H9 (cell line): ENCODE data around the gene MED27. TPM values are rescaled to one million over a fixed set of nuclear protein-coding genes. Genes with fewer than 3 reads are reported as not detected.
A peak's percentile ranks its signal among the peaks of the same experiment; 100 is the strongest.

ENCODE experiments used
- DNase-seq: peaks from one replicate; pipeline ENCODE4 v3.0.0-alpha.2; 2017
- H2AFZ ChIP-seq: one replicate; pipeline ENCODE4 v1.6.1; 2013; ENCODE audit warnings: mild to moderate bottlenecking, low read length, control low read depth, moderate library complexity
- H2AK5ac ChIP-seq: 2 replicates; pipeline ENCODE4 v1.6.1; 2013; ENCODE audit warnings: low read length, control low read depth, mixed read lengths; ENCODE audit not compliant: insufficient read length
- H2BK120ac ChIP-seq: one replicate; pipeline ENCODE4 v1.6.1; 2013; ENCODE audit warnings: low read depth, mild to moderate bottlenecking, low read length, control low read depth, inconsistent platforms; ENCODE audit not compliant: poor library complexity, severe bottlenecking
- H2BK12ac ChIP-seq: 2 replicates; pipeline ENCODE4 v1.6.1; 2013; ENCODE audit warnings: low read length, control low read depth, mixed read lengths, low read depth; ENCODE audit not compliant: insufficient read length
- H2BK15ac ChIP-seq: 2 replicates; pipeline ENCODE4 v1.6.1; 2013; ENCODE audit warnings: low read depth, low read length, control low read depth
- H2BK20ac ChIP-seq: one replicate; pipeline ENCODE4 v1.6.1; 2013; ENCODE audit warnings: low read depth, mild to moderate bottlenecking, low read length, control low read depth, inconsistent platforms; ENCODE audit not compliant: poor library complexity, severe bottlenecking
- H2BK5ac ChIP-seq: 2 replicates; pipeline ENCODE4 v1.6.1; 2013; ENCODE audit warnings: low read length, control low read depth, mixed read lengths; ENCODE audit not compliant: insufficient read length
- H3K14ac ChIP-seq: 2 replicates; pipeline ENCODE4 v1.6.1; 2013; ENCODE audit warnings: low read length, control low read depth; ENCODE audit not compliant: insufficient read depth
- H3K18ac ChIP-seq: 2 replicates; pipeline ENCODE4 v1.6.1; 2013; ENCODE audit warnings: low read depth, mild to moderate bottlenecking, mixed read lengths, low read length, control low read depth; ENCODE audit not compliant: insufficient read length
- H3K23ac ChIP-seq: 2 replicates; pipeline ENCODE4 v1.6.1; 2013; ENCODE audit warnings: low read length, control low read depth, mixed read lengths, low read depth; ENCODE audit not compliant: insufficient read length
- H3K23me2 ChIP-seq: 2 replicates; pipeline ENCODE4 v1.6.1; 2013; ENCODE audit warnings: low read depth, mild to moderate bottlenecking, mixed read lengths, low read length, control low read depth; ENCODE audit not compliant: insufficient read length, poor library complexity, severe bottlenecking
- H3K27ac ChIP-seq: 2 replicates; pipeline ENCODE4 v1.5.1; 2013; ENCODE audit warnings: low read length, control low read depth, mixed read lengths, low read depth; ENCODE audit not compliant: insufficient read length
- H3K27me3 ChIP-seq: 2 replicates; pipeline ENCODE4 v1.6.1; 2013; ENCODE audit warnings: low read length, control low read depth, inconsistent platforms; ENCODE audit not compliant: insufficient read depth
- H3K4ac ChIP-seq: 2 replicates; pipeline ENCODE4 v1.6.1; 2013; ENCODE audit warnings: low read depth, mild to moderate bottlenecking, control low read depth, inconsistent platforms, low read length, moderate library complexity
- H3K4me1 ChIP-seq: 2 replicates; pipeline ENCODE4 v1.6.1; 2013; ENCODE audit warnings: low read length, control low read depth, inconsistent platforms; ENCODE audit not compliant: insufficient read depth
- H3K4me2 ChIP-seq: 2 replicates; pipeline ENCODE4 v1.6.1; 2013; ENCODE audit warnings: low read length, control low read depth, mixed read lengths; ENCODE audit not compliant: insufficient read length, insufficient read depth
- H3K56ac ChIP-seq: 2 replicates; pipeline ENCODE4 v1.6.1; 2013; ENCODE audit warnings: low read depth, mild to moderate bottlenecking, mixed read lengths, low read length, control low read depth; ENCODE audit not compliant: insufficient read length
- H3K79me1 ChIP-seq: 2 replicates; pipeline ENCODE4 v1.6.1; 2013; ENCODE audit warnings: low read depth, mild to moderate bottlenecking, moderate library complexity, low read length, control low read depth, inconsistent platforms; ENCODE audit not compliant: insufficient read depth, poor library complexity, severe bottlenecking
- H3K79me2 ChIP-seq: 2 replicates; pipeline ENCODE4 v1.6.1; 2013; ENCODE audit warnings: low read length, control low read depth, inconsistent platforms; ENCODE audit not compliant: insufficient read depth
- H3K9ac ChIP-seq: 2 replicates; pipeline ENCODE4 v1.6.1; 2013; ENCODE audit warnings: low read length, control low read depth, mixed read lengths; ENCODE audit not compliant: insufficient read length; ENCODE audit errors: extremely low read depth
- H3K9me3 ChIP-seq: one replicate; pipeline ENCODE4 v1.6.1; 2013; ENCODE audit warnings: low read depth, low read length, inconsistent platforms; ENCODE audit not compliant: control insufficient read depth
- H3T11ph ChIP-seq: one replicate; pipeline ENCODE4 v1.6.1; 2013; ENCODE audit warnings: mild to moderate bottlenecking, low read length, control low read depth, inconsistent platforms
- H4K20me1 ChIP-seq: one replicate; pipeline ENCODE4 v1.6.1; 2013; ENCODE audit not compliant: control insufficient read depth, insufficient read length, insufficient read depth
- H4K5ac ChIP-seq: 2 replicates; pipeline ENCODE4 v1.6.1; 2013; ENCODE audit warnings: low read depth, mild to moderate bottlenecking, mixed read lengths, low read length, control low read depth; ENCODE audit not compliant: insufficient read length
- H4K8ac ChIP-seq: replicated peaks from 2 replicates; pipeline ENCODE4 v1.6.1; 2013; ENCODE audit warnings: low read length, control low read depth, mixed read lengths, low read depth; ENCODE audit not compliant: insufficient read length
- H4K91ac ChIP-seq: 2 replicates; pipeline ENCODE4 v1.6.1; 2013; ENCODE audit warnings: low read depth, mild to moderate bottlenecking, moderate library complexity, mixed read lengths, low read length, control low read depth; ENCODE audit not compliant: insufficient read length
- H3K27ac Mint-ChIP-seq, 3 experiments: 2 replicates in 2 of 3; 3 replicates in 1 of 3; pipeline ENCODE4 v1.8.0; 2020 to 2021; ENCODE audit warnings: mixed read lengths in 3 of 3, mild to moderate bottlenecking in 1 of 3, moderate library complexity in 1 of 3
- H3K27me3 Mint-ChIP-seq: 2 replicates; pipeline ENCODE4 v1.8.0; 2021; ENCODE audit warnings: low read depth, mild to moderate bottlenecking, moderate library complexity, mixed read lengths
- H3K36me3 Mint-ChIP-seq, 3 experiments: 2 replicates in 2 of 3; 3 replicates in 1 of 3; pipeline ENCODE4 v1.8.0; 2020 to 2021; ENCODE audit warnings: low read depth in 3 of 3, mixed read lengths in 3 of 3; ENCODE audit not compliant: insufficient read depth in 1 of 3
- H3K4me1 Mint-ChIP-seq, 2 experiments: 2 replicates each; pipeline ENCODE4 v1.8.0; 2020; ENCODE audit warnings: mixed read lengths in 2 of 2
- H3K4me3 Mint-ChIP-seq, 2 experiments: 2 replicates in 1 of 2; 3 replicates in 1 of 2; pipeline ENCODE4 v1.8.0; 2020 to 2021; ENCODE audit warnings: mild to moderate bottlenecking in 2 of 2, mixed read lengths in 2 of 2, moderate library complexity in 1 of 2
- H3K9me3 Mint-ChIP-seq, 2 experiments: 2 replicates in 1 of 2; 3 replicates in 1 of 2; pipeline ENCODE4 v1.8.0; 2020; ENCODE audit warnings: mild to moderate bottlenecking in 2 of 2, mixed read lengths in 2 of 2, moderate library complexity in 1 of 2
- CTCF ChIP-seq: fragments of 200-600 bp; sonication (generic); conservative IDR thresholded peaks from 3 replicates; pipeline ENCODE4 v1.8.0; 2021; ENCODE audit warnings: antibody characterized with exemption, mild to moderate bottlenecking
- WGBS: extraction: QIAGEN DNeasy Blood & Tissue Kit; methylation state at CpG from one replicate; pipeline ENCODE4 v1.1.7; 2013; ENCODE audit warnings: missing lambda C conversion rate, low lambda C conversion rate, mixed read lengths; ENCODE audit not compliant: insufficient read length; ENCODE audit errors: extremely low coverage; 5-methylcytosine and 5-hydroxymethylcytosine counted together
- total RNA-seq: library from RNA; stranded (reverse); gene quantifications from 2 replicates; pipeline ENCODE4 v1.2.1, GENCODE V29; 2021

The MED27 gene
- total RNA-seq, 1 experiment from 2014 or later: 33.5 TPM

DNA sequence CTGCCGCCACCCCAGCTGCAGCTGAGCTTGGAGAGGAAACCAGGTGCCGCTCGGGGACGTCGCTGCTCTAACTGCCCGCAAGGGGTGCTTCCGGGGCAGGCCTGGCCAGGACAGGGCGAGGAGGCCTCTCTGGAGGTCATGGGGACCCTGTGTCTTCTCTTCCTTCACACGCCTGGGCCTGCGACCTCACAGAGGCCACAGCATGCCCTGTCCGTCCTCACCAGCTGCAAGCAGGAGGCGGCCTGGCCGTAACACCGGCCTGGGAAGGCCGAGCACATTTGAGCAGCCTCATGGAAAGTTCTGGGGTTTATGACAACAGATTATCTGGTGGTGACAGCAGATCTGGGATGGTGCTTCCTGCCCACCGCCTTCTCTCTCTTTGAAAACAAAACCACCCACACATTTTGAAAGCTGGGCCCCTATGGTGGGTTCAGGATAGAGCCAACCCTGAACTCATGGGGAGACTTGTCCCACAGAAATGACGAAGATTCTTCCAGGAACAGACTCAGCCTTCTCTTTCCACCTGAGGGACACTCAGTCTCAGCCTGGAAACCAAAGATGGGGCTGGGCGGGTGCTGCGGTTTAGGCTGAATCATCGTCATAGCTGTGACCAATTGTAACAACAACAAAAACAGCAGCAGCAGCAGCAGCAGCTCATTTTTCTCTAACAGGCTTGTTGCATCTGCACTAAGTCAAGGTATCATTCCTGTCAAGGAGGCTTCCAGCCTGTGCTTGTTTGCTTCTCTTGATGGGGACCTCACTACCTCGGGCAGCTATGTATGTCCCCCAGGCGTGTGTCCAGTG is 240.2 kb downstream of the MED27 start:
- Histone ChIP-seq H4K5ac (no peak overlapping the region), H3K27ac (no peak overlapping the region), H3K27me3 (no peaks in the 10 kb centered on the region), H4K91ac (no peak overlapping the region), H3K14ac (no peak overlapping the region; the same call in 1 of the 2 replicates), H3K56ac (no peak overlapping the region), H3K4ac (no peak overlapping the region), H2AFZ (no peak overlapping the region), H3K9me3 (no peaks in the 10 kb centered on the region), H3K4me2 (no peak overlapping the region), H2BK12ac (no peak overlapping the region), H3K9ac (no peak overlapping the region), H3K79me2 (no peaks in the 10 kb centered on the region), H3K4me1 (no peaks in the 10 kb centered on the region), H2BK120ac (no peak overlapping the region), H3K23ac (no peak overlapping the region), H3K79me1 (no peaks in the 10 kb centered on the region), H2BK20ac (no peak overlapping the region), H2BK15ac (no peak overlapping the region), H3K18ac (no peak overlapping the region), H4K8ac (no peak overlapping the region), H3T11ph (no peak overlapping the region), H4K20me1 (no peaks in the 10 kb centered on the region), H2BK5ac (no peak overlapping the region), H2AK5ac (no peak overlapping the region), H3K23me2 (no peaks in the 10 kb centered on the region)
- no peak for TF ChIP-seq CTCF
- Mint-ChIP-seq H3K36me3 (no peaks in the 10 kb centered on the region; a peak in 1 of 7 replicates), H3K27ac (peak overlapping the region in 2 of 3 experiments; percentile 48 to 61; a peak in 2 of 7 replicates), H3K27me3 (peaks cover 4% of the 10 kb centered on the region; the same call in 1 of the 2 replicates), H3K4me1 (peaks cover 2 to 33% of the 10 kb centered on the region in 2 experiments; a peak in 3 of 4 replicates), H3K9me3 (no peaks in the 10 kb centered on the region; a peak in 2 of 5 replicates), H3K4me3 (no peak overlapping the region)
- WGBS: no CpG with 5 or more reads among the region's 22 CpGs
- DNase-seq: no peak
